Fibroblast of lung (primary cell): ENCODE results near the gene DBNL. TPM values are rescaled to one million over a fixed set of nuclear protein-coding genes. Genes with fewer than 3 reads are reported as not detected.

Source experiments
- DNase-seq, 2 donors: peaks; one replicate each; pipeline versions ENCODE4 v3.0.0 to v3.0.0-alpha.2; 2010; ENCODE audit warnings: low read depth in 2 of 2
- H2AFZ ChIP-seq: 2 replicates; pipeline ENCODE4 v1.5.1; 2012; ENCODE audit warnings: low read length, control low read depth, inconsistent platforms
- H3K27ac ChIP-seq: 2 replicates; pipeline ENCODE4 v1.5.1; 2011; ENCODE audit warnings: low read length, control low read depth; ENCODE audit not compliant: insufficient read depth
- H3K27me3 ChIP-seq: 2 replicates; pipeline ENCODE4 v1.5.1; 2011; ENCODE audit warnings: mild to moderate bottlenecking, low read length; ENCODE audit not compliant: control insufficient read depth, insufficient read depth
- H3K36me3 ChIP-seq: 2 replicates; pipeline ENCODE4 v1.5.1; 2011; ENCODE audit warnings: low read length; ENCODE audit not compliant: control insufficient read depth, insufficient read depth
- H3K4me1 ChIP-seq: 2 replicates; pipeline ENCODE4 v1.5.1; 2011; ENCODE audit warnings: low read length; ENCODE audit not compliant: control insufficient read depth, insufficient read depth; ENCODE audit errors: extremely low read depth
- H3K4me2 ChIP-seq: 2 replicates; pipeline ENCODE4 v1.5.1; 2011; ENCODE audit warnings: low read length, control low read depth; ENCODE audit not compliant: insufficient read depth; ENCODE audit errors: extremely low read depth
- H3K4me3 ChIP-seq, 4 experiments: fragments of 200-600 bp in 1 of 4; sonication (generic) in 1 of 4; replicated peaks in 1 of 4; 2 replicates each; pipeline ENCODE4 v1.5.1; 2011 to 2016; ENCODE audit warnings: low read length in 4 of 4, low read depth in 3 of 4, mild to moderate bottlenecking in 3 of 4, control low read depth in 2 of 4, inconsistent platforms in 1 of 4, mixed read lengths in 1 of 4; ENCODE audit not compliant: insufficient read depth in 1 of 4; ENCODE audit errors: control extremely low read depth in 1 of 4
- H3K79me2 ChIP-seq: 2 replicates; pipeline ENCODE4 v1.5.1; 2012; ENCODE audit warnings: mild to moderate bottlenecking, low read length, inconsistent platforms; ENCODE audit not compliant: control insufficient read depth, insufficient read depth
- H3K9ac ChIP-seq: 2 replicates; pipeline ENCODE4 v1.5.1; 2011; ENCODE audit warnings: mild to moderate bottlenecking, low read length, control low read depth; ENCODE audit not compliant: insufficient read depth
- H3K9me3 ChIP-seq: 2 replicates; pipeline ENCODE4 v1.5.1; 2012; ENCODE audit warnings: low read depth, low read length; ENCODE audit not compliant: control insufficient read depth, insufficient read depth
- H4K20me1 ChIP-seq: 2 replicates; pipeline ENCODE4 v1.5.1; 2011; ENCODE audit warnings: low read length; ENCODE audit not compliant: control insufficient read depth, insufficient read depth; ENCODE audit errors: extremely low read depth
- CTCF ChIP-seq, 2 donors: IDR thresholded peaks in 1 of 2; conservative IDR thresholded peaks in 1 of 2; 1 replicate in 1 of 2; 2 replicates in 1 of 2; pipeline ENCODE4 v1.5.1; 2011 to 2012; ENCODE audit warnings: low read length in 2 of 2, control low read depth in 1 of 2, inconsistent platforms in 1 of 2, low read depth in 1 of 2, mild to moderate bottlenecking in 1 of 2
- EZH2 ChIP-seq: IDR thresholded peaks from 2 replicates; pipeline ENCODE4 v1.5.1; 2012; ENCODE audit warnings: low read length, control low read depth, mild to moderate bottlenecking; ENCODE audit errors: missing control alignments
- polyA plus RNA-seq, 2 donors: library from polyadenylated mRNA; depleted of rRNA in 1 of 2; stranded (reverse) in 1 of 2; unstranded in 1 of 2; fragments of >200 nt; gene quantifications; 2 replicates each; pipeline ENCODE4 v1.2.1, GENCODE V29; 2011 to 2012; ENCODE audit warnings: missing spikeins in 1 of 2
- total RNA-seq: library from RNA; depleted of rRNA; stranded (reverse); fragments of >200 nt; gene quantifications from 2 replicates; pipeline ENCODE4 v1.2.1, GENCODE V29; 2014

The DBNL gene
- total and polyA plus RNA-seq, 2 donors (not counting 1 experiment from before 2014, with no cell fraction given): 86.4 to 88.2 TPM

- H3K79me2 ChIP-seq: no peaks in the 10 kb centered on the region
- no peak overlapping the region for H2AFZ ChIP-seq
- no peak overlapping the region for H3K4me2 ChIP-seq
Measured at GRCh38 chr7:44096326-44096881, 51.9 kb downstream of the DBNL start.

GRCh38 chr7:44097064-44097932 lies 52.8 kb downstream of the DBNL start:
- Histone ChIP-seq H3K4me3 (no peak overlapping the region), H3K79me2 (no peaks in the 10 kb centered on the region), H3K9me3 (no peaks in the 10 kb centered on the region), H2AFZ (no peak overlapping the region), H3K27me3 (no peaks in the 10 kb centered on the region), H3K4me1 (peaks cover 16% of the 10 kb centered on the region), H3K36me3 (no peaks in the 10 kb centered on the region), H3K9ac (no peak overlapping the region), H3K4me2 (no peak overlapping the region), H4K20me1 (no peaks in the 10 kb centered on the region), H3K27ac (no peak overlapping the region)
- no peak for DNase-seq
- no peak for TF ChIP-seq CTCF (conservative IDR thresholded peaks at IDR 0.05 in 1 of 2, IDR thresholded peaks at IDR 0.05 in 1 of 2; ENCODE audit: low read depth in 1 of 2, low read length in 2 of 2)
- no peak for TF ChIP-seq EZH2

More at GRCh38 chr7:44096326-44096881, 51.9 kb downstream of the DBNL start:
- H3K4me3 ChIP-seq: no peak overlapping the region
- no peaks in the 10 kb centered on the region for H4K20me1 ChIP-seq
- H3K4me1 ChIP-seq: peaks cover 9% of the 10 kb centered on the region
- H3K36me3 ChIP-seq: no peaks in the 10 kb centered on the region
- DNase-seq: no peak
- H3K9ac ChIP-seq: no peak overlapping the region
- no peak for TF ChIP-seq CTCF (conservative IDR thresholded peaks at IDR 0.05 in 1 of 2, IDR thresholded peaks at IDR 0.05 in 1 of 2; ENCODE audit: low read depth in 1 of 2, low read length in 2 of 2)
- TF ChIP-seq EZH2: no peak
- H3K27me3 ChIP-seq: no peaks in the 10 kb centered on the region
- no peaks in the 10 kb centered on the region for H3K9me3 ChIP-seq
- H3K27ac ChIP-seq: no peak overlapping the region
